ENCODE results near the gene AMY2A.
"Not testable (repeated sequence)": the region's sequence is repeated elsewhere in the genome, so short reads cannot be mapped to it uniquely, and the experiment has no call there.

AMY2A gene

DNA sequence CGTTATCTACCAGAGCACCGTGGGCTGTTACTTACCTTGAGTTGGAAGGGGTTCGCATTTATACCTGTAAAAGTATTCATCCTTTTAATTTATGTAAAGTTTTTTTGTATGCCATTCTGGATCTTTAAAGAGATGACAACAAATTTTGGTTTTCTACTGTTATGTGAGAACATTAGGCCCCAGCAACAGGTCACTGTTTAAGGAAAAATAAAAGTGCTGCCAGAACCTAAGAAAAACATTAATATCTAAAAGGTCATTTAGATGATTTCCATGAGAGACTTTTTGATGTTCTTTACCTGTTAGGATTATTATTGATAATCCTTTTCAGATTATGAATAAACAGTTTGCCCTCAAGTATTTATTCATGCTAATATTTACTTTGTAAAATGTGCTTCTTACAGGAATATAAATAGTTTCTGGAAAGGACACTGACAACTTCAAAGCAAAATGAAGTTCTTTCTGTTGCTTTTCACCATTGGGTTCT is at the start of gene AMY2A:
Gene AMY2A (plus strand): TSS at position 434 of the 484 bp plus-strand sequence. CDS start 14 bp downstream, at position 448.
- not testable (repeated sequence) for H3K4me3 ChIP-seq (ENCODE audit: low read depth, low read length); DNase-seq (ENCODE audit: low read depth)

DNA sequence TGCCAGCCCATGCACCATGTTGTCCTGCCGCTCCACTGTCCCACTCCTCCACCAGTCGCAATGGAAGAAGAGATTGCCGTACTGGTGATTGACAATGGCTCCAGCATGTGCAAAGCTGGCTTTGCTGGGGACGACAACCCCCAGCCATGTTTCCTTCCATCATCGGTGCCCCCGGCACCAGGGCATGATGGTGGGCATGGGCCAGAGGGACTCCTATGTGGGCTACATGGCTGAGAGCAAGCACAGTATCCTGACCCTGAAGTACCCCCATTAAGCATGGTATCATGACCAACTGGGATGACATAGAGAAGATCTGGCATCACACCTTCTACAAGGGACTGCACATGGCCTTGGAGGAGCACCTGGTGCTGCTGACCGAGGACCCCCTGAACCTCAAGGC is 47.7 kb upstream of the AMY2A start:
- H3K4me3 ChIP-seq (ENCODE audit: low read depth, low read length) = no peak overlapping the region
- no peak for DNase-seq (ENCODE audit: low read depth)

DNA sequence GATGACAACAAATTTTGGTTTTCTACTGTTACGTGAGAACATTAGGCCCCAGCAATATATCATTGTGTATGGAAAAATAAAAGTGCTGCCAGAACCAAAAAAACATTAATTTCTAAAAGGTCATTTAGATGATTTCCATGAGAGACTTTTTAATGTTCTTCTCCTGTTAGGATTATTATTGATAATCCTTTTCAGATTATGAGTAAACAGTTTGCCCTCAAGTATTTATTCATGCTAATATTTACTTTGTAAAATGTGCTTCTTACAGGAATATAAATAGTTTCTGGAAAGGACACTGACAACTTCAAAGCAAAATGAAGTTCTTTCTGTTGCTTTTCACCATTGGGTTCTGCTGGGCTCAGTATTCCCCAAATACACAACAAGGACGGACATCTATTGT is 45.9 kb upstream of the AMY2A start, which contains the start of gene AMY2B:
Gene AMY2B (plus strand): TSS at position 301 of the 400 bp plus-strand sequence. CDS start 14 bp downstream, at position 315.
- DNase-seq (ENCODE audit: low read depth); H3K4me3 ChIP-seq (ENCODE audit: low read depth, low read length): not testable (repeated sequence)

DNA sequence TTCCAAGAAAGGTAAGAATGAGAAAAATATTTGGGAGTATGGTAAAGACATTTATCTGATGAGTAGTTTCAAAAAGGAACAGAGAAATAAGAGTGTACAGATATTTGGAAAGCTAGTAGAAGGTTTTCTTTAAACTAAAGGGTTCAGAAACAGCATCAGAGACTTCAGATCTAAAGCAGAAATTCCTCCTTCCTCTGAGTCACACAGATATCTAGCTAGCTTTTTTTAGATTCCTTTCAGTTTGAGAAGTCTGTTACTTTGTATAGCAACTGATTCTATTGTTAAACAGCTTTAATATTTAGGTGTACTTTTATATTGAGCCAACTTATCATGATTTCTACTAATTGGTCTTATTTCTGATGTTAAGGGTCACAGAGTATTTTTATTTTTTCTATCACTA is 41.2 kb upstream of the AMY2A start:
- no peak overlapping the region for H3K4me3 ChIP-seq (ENCODE audit: low read depth, low read length)
- DNase-seq (ENCODE audit: low read depth) = no peak

DNA sequence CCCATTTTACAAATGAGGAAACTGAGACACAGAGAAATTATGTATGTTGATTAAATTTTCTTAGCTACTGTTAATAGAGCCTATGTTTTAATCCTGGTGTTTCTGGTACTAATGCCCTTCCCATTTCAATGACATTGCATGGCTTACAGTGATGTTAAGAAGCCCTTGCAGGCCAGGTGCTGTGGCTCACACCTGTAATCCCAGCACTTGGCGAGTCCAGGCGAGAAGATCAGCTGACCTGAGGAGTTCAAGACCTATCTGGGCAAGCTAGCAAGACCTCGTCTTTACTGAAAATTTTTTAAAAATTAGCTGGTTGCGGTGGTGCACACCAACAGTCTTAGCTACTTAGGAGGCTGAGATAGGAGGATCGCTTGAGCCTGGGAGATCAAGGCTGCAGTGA is 40.4 kb upstream of the AMY2A start:
- DNase-seq (ENCODE audit: low read depth) = not testable (repeated sequence)

DNA sequence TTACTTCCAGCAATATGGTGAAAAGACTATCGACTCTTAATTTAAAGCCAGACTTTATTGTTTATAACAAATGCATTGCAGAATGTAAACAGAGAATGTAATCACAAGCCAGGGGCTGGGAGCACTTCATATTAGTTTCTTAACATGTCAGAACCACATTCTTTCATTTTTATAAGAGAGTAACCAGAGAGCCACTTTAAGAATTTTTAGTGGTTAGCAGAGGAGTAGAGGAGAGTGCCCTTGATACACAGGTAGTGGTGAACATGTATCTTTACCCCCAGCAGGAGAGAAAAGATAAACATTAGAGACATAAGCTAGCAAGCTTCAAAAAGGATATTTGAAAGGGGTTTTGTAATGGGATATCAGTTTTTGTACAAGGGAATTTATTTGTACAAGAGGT is 34.8 kb upstream of the AMY2A start:
- no peak for DNase-seq (ENCODE audit: low read depth)
- H3K4me3 ChIP-seq (ENCODE audit: low read depth, low read length) = no peak overlapping the region

More for the DNA sequence above, 40.4 kb upstream of the AMY2A start:
- not testable (repeated sequence) for H3K4me3 ChIP-seq (ENCODE audit: low read depth, low read length)

DNA sequence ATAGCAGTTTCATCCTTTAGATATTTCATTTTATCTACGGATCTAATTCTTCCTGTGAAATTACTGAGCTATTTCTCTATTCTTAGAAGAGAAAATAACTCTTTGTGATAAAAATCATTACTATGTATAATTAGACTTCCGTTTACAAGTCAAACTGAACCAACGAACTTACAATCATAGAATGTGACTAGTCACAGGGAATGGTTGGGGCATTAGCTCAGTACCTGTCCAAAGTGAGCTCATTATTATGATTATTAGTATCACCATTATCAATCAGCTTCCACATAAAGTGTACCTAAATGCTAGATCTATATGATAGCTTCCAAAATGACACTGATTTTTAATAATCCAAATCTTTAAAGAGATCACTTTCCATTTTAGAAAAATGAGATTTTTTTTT is 33.3 kb upstream of the AMY2A start:
- DNase-seq (ENCODE audit: low read depth) = no peak
- H3K4me3 ChIP-seq (ENCODE audit: low read depth, low read length) = no peak overlapping the region

DNA sequence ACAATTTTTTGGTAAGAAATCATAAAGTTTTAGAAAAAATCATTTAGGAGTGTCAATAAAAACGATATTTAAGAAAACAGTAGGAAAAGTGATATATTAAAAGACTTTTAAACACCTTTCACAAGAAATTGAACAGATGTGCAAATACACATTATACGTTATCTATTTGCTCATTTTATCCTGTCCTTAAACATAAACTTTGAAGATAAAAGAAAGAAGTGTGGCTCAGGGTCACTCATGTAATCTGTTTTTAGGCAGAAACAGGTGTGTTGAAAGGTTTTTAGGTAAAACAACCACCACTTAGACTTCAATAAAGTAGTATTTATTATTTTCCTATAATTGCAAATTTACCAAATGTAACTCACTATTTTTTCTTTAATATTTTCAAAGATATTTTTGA is 32.7 kb upstream of the AMY2A start:
- no peak overlapping the region for H3K4me3 ChIP-seq (ENCODE audit: low read depth, low read length)
- no peak for DNase-seq (ENCODE audit: low read depth)

DNA sequence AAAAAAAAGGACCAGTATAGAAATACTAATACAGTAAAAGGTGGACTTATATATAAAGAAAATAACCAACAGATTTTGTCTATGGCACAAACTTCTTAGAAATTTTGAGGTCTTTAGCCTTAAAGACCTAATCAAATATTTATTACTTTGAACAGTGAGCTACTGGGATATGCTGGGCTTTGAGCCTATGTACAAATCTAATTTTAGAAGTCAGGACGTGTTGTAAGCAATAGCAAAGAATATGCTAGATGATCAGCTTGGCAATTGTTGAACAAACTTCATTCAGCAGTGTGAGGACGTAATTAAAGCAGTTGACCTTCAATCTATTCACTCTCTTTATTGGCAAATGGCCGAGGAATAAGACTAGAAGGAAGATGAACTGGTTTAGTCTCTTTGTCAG is 14.5 kb upstream of the AMY2A start:
- not testable (repeated sequence) for DNase-seq (ENCODE audit: low read depth); H3K4me3 ChIP-seq (ENCODE audit: low read depth, low read length)

DNA sequence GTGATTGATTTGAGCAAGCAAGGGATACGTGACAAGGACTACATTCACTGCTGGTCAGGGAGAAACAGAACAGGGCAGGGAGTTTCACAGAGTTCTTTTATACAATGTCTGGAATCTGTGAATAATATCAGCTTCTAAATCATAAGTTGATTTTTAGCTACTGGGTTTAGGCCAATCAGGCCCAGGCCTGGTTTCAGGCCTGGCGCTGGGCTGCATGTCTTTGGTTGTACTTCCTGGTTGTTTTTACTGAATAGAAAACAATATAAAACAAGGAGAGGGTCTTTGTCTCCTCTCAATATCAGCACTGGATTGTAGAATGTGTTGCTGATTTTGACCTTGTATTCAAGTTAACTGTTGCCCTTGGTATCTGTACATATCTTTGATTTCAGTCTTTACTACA is 865 bp upstream of the AMY2A start:
- no peak overlapping the region for H3K4me3 ChIP-seq (ENCODE audit: low read depth, low read length)
- DNase-seq (ENCODE audit: low read depth) = no peak

DNA sequence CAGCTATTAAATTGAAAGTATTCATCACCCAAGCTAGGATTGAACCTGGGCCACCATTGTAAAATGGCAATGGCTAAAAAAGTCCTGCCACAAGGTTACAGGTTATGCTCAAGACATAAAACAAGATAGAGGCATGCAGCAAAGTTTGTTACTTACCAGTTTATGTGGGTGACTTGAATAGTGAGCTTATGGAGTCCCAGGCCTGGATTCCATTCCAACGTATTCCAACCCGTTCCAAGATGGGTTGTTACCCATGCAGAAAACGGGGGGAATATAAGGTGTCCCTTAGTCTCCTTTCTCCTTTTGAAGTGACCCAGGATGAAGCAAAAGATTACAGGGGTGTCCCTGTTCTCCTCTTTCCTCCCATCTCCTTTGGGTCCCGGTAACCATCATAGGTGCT is 10.2 kb downstream of the AMY2A start:
- H3K4me3 ChIP-seq (ENCODE audit: low read depth, low read length) = not testable (repeated sequence)

DNA sequence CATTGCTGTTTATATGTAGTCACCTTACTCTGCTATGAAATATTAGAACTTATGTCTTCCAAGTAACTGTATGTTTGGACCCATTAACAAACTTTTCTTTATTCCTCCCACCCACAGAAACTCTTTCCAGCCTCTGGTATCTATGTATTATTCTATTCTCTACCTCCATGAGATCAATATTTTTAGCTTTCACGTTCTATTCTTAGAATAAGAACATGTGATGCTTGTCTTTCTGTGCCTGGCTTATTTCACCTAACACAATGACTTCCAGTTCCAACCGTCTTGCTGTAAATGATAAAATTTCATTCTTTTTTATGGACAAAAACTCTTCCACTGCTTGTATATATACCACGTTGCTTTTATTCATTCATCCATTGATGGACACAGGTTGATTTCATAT is 24.0 kb downstream of the AMY2A start:
- not testable (repeated sequence) for DNase-seq (ENCODE audit: low read depth); H3K4me3 ChIP-seq (ENCODE audit: low read depth, low read length)

More for the DNA sequence above, 10.2 kb downstream of the AMY2A start:
- DNase-seq (ENCODE audit: low read depth) = not testable (repeated sequence)

DNA sequence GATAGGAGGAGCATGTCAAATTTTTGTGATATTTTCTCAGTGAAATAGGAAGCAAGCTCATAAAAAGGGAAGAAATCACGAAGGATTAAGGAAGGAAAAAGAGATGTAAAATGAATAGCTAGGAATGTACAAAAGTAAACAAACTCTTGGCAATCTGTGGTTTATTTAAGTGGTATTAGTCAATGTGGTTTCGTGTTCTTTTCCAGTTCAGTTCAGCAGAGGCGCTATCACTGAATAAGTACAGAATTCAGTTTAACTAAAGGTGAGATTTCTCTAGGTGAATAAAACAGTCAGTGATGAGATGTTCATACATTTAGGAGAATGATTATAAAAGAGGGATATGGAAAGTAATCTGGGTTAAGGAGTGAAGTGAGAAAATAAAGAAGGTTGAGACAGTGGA is 26.7 kb downstream of the AMY2A start:
- DNase-seq (ENCODE audit: low read depth); H3K4me3 ChIP-seq (ENCODE audit: low read depth, low read length): not testable (repeated sequence)

DNA sequence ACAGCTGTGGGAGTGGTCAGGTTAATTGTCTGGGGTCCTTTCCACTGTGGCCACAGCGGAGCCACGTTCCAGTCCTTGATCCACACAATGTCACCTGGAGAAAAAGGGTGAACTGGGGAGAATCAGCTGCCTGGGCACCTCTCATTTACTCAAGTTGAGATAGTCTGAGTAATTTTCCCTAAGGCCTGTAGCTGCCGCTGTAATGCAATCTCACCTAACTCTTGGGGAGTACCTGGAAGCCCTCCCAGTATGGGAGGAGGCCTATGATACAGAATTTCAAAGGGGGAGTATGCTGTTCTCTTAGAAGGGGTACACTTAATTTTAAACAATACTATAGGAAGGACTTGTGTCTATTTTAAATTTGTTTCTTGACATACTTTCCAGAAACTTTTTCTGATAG is 33.1 kb downstream of the AMY2A start:
- not testable (repeated sequence) for H3K4me3 ChIP-seq (ENCODE audit: low read depth, low read length); DNase-seq (ENCODE audit: low read depth)

DNA sequence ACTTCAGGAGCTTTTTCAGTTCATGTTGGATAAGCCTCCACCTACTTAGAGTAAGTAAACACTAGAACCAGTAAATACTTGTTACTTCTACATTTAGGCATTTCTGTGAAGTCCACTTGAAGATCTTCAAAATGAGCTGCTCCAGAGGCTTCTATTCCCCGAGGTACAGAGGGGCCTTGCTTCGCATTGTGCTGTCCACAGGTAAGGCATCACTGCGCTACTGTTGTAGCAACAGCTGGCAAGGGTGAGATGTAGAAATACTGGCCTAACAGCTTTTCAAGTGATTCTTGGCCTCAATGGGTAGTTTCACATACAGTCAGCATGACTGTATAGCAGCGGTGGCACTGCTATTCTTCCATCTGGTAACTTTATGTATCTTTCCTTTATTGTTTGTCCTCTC is 33.7 kb downstream of the AMY2A start:
- not testable (repeated sequence) for H3K4me3 ChIP-seq (ENCODE audit: low read depth, low read length); DNase-seq (ENCODE audit: low read depth)

DNA sequence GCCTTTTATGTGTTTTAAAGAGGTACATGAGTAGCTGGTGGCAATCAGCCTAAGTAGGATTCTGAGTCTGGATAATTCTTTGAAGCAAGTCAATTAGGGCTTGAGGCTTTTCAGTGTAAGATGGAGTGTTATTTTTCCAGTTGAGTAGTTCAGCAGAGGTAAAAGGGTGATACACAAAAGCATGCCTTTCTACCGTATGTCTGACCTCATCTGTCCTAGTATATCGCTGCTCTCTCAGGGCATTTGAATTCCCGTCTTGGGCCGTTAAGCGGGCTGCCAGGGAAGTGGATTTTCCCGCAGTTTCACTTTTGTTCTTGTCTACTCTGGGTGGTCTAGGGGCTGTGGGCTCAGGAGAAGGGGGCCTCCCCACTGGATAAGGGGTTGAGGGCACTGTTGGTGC is 36.9 kb downstream of the AMY2A start:
- not testable (repeated sequence) for DNase-seq (ENCODE audit: low read depth); H3K4me3 ChIP-seq (ENCODE audit: low read depth, low read length)

DNA sequence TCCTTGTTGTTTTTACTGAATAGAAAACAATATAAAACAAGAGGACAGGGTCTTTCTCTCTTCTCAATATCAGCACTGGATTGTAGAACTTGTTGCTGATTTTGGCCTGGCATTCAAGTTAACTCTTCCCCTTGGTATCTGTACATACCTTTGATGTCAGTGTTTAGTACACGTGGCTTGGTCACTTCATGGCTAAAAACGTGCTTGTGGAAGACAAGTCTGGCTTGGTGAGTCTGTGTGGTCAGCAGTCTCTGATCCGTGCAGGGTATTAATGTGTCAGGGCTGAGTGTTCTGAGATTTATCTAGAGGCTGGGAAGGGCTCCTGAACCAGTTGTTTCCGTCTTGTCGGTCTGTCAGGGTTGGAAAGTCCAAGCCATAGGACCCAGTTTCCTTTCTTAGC is 38.2 kb downstream of the AMY2A start, which contains the start of gene AMY1A:
Gene AMY1A (plus strand): TSS at position 301 of the 400 bp plus-strand sequence. CDS start 571 bp downstream, outside the sequence.
- not testable (repeated sequence) for H3K4me3 ChIP-seq (ENCODE audit: low read depth, low read length); DNase-seq (ENCODE audit: low read depth)

All from skeletal muscle cell (primary cell).